Measurements from ENCODE around the gene ZNF385A.

DNA sequence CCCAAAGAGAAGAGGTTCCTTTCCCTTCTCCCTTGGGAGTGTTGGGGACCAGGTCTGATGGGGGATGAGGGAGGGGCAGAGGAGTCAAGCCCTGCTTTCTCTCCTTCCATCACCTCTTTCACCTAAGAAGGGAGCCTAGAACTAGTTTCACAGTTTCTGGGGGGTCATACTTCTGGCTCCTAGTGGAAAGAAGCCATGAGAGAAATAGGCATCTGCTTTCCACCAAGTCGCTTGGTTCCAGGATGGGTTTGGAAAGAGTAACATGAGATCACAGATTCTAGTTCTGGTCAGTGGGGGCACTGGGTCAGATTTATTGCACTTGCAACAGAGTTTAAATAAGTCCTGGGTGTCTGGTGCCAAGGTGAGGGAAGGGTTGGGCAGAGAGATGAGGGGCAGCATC is 10.5 kb upstream of the ZNF385A start:
- TF ChIP-seq GATA3 (IDR thresholded peaks at IDR 0.05; ENCODE audit: low read depth, low read length) (no peak), GATA2 (IDR thresholded peaks at IDR 0.05; ENCODE audit: low read depth, low read length) (no peak)

Measured in SH-SY5Y (cell line).